Glomerular endothelial cell (primary cell): ENCODE data around the gene SREBF1. TPM values are rescaled to one million over a fixed set of nuclear protein-coding genes. Genes with fewer than 3 reads are reported as not detected.

Source experiments
- DNase-seq: peaks from one replicate; pipeline ENCODE4 v3.0.0-alpha.2; 2011; ENCODE audit warnings: low read depth, low spot score; ENCODE audit errors: extremely low read depth
- total RNA-seq: library from RNA; depleted of rRNA; stranded (reverse); fragments of >200 nt; gene quantifications from 2 replicates; pipeline ENCODE4 v1.2.3, GENCODE V29; 2015

SREBF1 gene
- total RNA-seq, 1 donor from 2014 or later: 121 TPM

DNA sequence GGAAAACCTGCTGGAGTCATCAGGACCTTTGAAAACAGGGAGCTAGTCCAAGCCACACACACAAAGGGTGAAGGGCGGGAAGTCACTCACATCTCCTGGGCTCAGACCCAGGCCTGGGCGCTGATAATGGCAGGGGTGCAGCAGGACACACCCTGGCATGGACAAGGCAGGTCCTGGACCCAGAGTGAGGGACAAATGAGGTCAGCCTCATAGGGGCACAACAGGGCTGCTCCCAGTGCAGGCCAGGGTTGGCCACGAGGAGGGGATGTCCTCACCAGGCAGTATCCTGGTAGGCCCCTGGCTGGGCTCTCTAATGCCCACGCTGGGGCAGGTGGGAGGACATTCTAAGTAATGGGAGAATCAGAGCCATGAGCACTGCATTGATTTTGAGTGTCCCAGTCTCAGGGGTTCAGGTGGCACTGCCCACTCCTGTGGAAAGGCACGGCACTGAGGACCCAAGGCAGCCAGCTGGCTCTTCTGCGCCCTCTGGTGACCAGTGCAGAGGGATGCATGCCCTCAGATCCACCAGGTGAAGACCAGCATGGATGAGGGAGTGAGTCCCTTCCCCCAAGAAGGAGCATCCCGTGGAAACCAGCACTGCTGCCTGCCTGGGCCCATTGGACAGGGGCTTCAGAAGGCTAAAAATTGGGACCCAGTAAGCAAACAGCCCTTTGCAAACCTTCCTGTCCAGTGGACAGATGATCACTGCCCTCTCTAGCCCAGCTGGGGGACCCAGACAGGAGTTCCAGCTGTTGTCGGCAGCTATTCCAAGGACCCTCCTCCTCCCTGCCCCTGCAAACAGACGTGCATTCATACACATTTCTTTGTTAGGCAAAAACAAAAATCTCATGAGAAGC, 23.4 kb upstream of the SREBF1 start:
- DNase-seq: no peak

DNA sequence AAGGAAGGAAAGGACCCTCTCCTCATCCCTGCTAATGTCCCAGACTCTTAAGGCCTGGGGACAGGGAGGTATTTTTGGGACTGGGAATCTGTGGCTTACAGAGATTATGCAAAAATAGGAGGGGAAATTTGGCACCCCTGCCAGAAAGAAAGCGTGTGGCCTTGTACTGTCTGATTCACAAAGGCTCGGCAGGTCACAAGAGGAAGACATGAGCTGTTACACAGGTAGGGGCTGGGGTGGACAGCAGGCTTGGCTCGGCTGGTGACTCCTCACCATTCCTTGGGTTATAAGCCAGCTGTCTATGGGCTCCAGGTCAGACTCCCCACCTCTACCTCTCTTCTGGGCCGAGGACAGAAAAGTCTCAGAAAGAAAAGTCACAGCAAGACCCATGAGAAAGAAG, 20.7 kb upstream of the SREBF1 start:
- DNase-seq: no peak

DNA sequence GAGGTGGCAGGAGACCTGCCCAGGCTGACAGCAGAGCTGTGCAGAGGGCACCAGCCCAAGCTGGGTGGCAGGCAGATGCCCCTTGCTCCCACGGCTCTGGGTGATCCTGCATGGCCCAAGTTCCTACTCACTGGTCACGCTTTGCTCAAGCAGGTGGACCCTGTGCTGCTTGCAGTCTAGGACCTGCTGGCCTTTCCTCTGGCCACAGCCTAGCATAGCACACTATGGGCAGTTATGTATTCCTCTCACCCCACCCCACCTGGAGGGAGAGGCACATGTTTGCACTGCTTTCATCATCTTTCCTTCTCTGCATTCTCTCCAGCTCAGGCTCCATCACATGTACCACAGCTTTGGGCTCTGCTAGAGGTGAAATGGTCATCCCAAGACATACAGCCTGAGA, 19.6 kb upstream of the SREBF1 start:
- no peak for DNase-seq

DNA sequence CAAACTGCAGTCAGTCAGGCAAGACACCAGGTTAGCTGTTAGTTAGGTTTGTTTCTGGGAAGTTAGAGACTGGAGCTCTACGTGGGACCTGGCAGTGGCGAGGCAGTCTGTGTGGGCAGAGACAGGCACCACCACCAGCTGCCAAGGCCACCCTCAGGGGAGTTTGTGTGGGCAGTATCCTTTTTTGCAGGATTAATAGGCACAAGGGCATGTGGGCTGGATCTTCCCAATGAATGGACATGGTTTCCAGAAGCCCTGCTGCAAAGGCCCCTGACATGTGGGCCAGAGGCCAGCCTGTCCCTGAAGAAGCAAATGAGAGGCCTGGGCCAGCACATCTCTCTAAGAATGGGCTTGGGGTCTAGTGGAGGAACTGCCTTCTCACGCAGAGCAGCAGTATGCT, 19.2 kb upstream of the SREBF1 start:
- DNase-seq: no peak

DNA sequence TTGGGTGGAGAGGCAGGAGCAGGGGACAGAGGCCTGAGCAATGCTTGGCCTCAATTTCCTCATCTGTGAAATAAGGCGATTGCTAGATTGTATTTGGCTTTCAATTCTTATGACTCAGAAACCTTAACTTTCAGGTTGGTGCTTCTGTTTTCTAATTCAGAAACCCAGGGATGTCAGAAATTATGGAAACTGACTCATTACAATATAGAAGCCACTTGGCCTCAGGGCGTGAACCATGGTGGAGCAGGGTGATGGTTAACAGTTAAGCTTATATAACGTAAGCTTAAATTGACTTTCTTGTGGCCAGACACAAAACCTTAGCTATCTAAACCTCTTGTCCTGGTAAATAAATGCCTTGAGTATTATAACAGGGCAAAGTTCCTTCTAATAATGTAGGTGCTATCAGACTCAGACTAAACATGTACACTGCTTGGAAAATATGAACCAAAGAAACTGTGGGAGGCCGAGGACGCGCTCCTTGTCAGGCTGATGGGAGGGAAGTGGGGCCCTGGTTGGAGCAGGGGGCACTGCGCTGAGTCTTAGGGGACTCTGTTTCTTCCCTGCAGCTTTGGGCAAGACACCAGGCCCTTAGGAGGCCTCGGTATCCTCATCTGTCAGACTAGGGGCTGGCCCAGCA, 17.1 kb upstream of the SREBF1 start:
- no peak for DNase-seq

DNA sequence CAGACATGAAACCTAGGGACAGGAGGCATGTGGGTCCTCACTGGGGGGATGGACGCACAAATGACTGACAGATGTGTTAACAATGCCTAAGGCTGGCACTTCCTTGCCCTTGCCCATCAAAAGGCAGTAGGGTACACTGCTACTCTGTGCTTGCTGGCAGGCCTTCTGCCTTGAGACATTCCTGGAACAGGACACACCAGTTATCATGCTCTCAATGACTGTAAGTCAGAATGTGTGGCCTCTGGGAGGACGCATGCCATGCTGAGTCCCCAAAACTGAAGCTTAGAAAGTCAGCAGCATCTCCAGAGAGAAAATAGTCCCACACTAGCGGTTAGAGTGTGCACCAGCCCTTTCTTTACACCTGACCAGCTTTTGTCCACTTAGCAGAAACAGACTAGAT, 16.1 kb upstream of the SREBF1 start:
- no peak for DNase-seq

DNA sequence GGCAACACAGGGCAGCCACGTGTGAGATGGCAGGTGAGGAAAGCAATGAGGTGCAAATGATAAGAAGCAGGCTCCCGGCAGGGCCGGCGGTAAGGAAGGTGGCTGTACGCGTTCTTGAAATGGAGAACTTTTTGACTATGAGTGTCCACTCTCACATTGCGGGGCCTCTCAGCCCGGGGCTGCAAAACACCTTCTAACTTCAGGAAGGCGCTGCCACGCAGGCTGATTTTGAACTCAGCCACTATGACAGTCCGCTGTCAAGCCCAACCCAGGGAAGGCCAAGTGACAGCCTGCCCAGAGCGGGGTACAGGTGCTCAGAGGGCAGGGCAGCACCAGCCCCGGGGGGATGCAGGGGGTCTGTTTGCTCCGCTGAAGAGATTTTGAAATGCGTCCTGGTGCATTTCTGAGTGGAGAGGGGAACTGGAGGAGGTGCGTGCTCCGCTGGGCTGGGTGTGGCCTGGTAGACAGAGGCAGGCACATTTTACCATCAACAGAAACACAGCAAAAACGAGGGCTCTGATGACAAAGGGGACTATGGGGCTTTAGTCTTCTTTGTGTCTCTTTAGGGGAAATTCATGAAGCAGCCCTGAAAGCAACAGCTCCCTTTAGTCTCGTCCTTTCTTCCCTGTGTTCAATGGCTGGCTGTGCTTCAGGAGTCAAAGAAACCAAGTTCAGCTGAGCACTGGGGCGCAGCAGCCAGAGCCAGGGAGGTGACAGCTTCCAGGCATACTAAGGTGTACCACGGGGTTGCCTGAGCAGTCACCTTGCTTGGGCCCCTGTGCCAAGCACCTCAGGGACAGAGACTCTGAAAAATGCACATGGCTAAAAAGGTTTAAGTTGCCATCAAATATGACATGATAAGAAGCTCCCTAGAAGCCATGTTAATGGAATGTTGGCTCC, 14.6 kb upstream of the SREBF1 start:
- DNase-seq: no peak

DNA sequence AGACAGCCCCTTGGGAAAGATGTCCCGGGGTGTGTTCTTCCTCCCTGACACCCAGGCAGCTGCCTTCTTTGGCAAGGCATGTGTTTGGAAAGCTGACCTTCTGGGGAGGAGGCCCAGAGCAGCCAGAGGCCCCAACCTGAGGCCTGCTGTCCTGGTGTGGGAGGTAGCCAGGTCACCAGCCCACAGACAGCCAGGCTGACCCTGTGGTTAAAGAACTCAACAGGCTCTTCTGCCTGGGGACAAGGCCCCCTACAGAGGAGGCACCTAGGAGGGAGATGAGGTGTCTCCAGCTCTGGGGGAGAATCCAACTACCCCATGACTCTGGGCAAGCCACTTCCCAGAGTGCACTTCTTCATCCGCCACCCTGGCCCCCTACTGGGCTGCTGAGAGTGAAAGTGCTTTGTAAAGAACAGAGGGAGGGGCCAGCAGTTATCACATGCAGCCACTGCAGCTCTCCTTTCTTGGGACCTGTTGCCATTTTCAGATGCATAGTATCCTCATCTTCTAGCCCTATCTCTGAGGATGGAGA, 13.1 kb upstream of the SREBF1 start:
- DNase-seq: no peak

DNA sequence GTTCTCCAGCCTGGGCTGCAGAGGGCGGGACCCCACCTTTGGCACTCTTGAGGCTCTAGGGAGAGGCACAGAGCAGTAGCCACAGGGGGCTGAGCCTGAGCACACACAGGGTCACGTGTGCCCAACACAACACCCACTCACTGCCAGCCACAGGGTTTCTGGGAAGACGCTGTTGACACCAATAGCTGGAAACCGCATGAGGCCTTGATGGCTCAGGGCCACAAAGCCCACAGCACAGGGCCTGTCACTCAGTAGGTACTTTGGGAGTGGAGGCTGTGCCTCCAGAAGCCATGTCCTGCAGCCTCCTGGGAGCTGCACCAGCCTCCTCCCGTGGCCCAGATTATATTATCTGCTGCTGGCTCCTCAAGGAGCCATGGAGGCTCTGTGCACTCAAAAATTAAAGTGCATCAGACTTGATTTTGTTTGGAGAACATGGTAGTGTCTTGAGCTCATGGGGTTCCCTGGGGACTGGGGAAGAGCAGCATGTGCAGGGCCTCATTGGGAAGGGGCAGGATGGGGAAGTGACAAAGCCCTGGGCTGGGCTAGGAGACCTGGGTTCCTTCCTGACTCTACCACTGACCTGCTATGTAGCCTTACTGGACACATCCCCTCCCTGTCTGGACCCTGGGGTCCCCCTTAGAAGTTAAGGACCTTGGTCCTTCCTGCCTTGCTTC, 12.5 kb upstream of the SREBF1 start:
- DNase-seq: no peak

DNA sequence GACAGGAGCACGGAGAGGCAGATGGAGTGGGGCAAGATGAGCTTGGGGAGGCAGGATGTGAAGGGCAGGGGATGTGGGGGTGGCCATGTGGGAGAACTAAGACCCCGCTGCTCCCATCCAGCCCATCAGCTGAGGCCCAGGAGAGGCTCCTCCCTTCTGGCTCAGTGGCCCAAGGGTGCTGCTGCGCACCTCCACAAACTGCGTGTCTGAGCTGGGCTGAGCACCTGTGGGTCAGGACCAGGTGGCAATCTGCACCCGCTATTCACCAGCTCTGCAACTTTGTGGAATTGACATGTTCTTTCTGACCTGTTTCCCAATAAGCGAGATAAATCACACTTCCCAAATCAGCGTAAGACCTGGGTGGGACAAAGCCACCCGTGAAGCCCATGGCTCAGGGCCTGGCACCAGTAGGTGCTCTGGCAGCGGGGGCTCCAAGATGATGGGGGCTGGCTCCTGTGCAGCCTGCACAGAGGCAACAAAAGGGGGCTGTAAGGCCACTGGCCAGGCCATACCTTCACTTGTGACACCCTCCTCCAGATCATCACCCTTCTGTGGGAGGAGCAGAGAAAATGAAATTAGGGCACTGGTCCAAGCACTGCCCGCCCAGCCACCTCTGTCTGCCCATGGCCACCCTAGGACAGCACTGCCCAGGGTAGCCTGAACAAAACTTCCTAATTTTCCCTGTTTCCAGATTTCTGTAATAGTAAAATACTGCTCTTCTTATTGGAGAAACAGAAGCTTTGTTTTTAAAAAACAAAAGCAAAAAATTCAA, 11.7 kb upstream of the SREBF1 start:
- DNase-seq: no peak

DNA sequence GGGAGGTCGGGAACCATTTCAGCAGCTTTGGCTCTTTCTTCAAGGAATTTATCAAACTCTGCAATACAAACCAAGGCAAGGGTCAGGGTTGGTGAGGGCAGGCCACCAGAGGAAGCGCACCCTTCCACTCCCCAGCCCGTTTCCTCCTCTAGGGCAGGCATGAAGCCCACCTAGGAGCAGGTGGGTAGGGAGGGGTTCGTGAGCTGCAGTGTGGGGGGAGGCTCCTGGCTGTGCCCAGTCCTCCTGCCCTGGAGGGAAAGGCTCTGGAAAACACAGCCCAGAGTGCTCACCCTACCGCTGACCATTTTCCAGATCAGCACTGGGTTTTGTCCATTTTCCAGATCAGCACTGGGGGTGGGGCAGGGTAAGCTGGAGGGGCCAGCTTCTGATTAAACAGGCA, 10.9 kb upstream of the SREBF1 start:
- no peak for DNase-seq

DNA sequence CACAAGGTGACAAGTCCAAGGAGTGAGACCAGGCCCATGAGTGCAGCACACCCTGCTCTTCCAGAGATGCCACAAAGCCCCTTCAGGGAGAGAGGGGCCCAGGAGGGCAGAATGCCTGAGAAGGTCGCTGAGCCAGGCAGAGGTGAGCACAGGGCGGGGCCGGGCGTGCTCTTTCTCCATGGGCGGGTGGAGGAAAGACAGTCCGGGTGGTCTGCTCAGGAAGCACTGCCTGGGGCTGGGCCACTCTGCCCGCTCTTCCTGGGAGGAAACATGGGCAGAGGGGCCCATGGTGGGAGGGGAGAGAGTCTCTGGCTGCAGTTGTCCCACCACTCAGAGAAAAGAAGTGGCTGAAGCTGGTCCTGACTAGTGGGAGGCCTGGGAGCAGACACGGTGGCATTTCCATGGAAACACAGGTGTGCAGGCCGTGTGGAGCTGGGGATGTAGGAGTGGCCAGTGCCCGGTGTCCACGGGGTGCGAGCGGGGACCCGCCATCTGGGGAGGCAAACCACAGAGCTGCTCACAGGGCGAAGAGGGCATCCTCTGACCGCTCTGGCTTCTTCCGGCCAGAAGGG, 10.4 kb upstream of the SREBF1 start:
- DNase-seq: no peak

DNA sequence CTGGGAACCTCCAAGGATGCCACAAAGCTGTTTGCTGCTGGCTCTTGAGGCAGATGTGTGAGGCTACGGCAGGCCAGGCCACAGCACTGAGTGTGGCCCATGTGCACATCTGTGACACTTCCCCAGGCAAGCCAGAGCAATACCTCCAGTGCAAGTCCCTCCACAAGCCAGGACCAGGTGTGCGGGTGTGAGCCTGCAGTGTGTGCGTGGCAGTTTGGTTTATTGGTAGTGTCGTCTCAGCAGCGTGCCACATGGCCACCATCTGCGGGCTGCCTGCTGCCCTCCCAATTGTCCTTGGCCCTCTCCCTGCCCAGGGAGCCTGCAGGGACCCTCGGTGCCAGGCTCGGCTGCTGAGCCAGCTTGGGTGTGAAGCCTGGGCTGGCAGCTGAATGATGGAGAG, 9.9 kb upstream of the SREBF1 start:
- no peak for DNase-seq

DNA sequence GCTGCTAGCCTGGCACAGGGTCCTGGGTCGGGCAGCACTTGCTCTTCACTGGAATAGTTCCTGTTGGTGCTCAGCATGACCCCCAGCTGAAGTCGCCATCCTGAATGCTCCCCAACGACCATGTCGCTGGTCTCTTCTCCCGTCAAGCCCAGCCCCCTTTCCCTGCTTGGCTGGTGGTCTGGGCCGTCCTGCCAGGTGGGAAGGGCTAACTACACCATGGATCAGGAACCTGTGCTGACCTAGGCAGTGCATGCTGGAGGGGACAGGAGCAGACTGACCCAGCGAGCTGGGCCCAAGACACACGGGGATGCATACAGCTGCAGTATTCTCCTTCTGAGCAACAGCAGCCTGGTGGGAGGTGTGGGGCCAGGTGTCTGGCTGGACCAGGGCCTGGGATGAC, 9.2 kb upstream of the SREBF1 start:
- DNase-seq: no peak

DNA sequence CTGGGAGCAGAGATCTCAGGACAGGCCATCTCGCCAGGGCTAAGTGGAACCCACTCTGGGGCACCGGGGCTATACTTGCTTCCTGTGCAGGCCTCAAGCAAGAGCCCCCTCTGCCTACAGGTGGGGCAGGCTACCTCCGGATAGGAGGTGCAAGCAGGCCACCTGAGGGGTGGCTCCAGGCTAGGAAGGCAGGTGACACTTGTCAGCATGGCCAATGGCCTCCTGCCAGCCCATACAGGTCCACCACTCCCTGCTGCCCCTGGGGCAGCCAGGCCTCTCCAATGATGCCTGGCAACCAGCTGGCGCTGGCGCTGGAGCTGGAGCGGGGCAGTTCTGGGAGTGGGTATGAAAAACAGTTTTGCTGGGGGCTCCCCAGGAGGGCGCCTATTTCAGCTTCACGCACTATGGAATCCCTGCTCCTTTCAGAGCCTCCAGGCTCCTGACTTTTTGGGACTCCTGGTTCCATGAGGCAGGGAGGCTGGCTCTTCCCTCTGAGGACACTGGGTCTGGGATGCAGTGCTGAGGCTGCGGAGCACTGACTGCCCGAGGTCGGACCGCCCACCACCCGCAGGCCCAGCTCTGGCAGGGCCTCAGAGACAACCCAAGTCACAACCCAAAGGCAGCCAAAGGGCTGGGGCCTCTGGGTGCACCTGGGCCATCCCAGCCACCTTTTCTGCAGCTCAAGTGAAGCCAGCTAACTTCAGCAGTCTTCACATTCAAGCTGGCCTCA, 8.4 kb upstream of the SREBF1 start:
- DNase-seq: no peak

DNA sequence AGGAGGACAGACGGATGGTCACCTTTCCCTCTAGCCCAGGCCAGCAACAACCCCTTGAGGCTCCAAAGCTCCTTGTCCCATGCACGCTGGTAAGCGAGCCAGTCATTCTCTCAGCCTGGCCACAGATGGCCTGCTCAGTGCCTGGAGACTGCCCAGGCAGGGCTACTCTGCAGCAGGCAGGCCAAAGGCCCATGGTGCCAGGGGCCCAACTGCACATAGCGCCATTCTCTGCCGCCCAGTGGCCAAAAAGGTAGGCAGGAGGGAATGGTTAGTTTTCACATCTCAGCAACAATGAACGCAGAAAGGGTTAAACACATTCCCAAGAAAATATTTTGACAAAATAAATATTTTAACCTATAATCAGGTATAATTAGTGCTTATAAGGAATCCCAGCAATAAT, 7.7 kb upstream of the SREBF1 start:
- no peak for DNase-seq

DNA sequence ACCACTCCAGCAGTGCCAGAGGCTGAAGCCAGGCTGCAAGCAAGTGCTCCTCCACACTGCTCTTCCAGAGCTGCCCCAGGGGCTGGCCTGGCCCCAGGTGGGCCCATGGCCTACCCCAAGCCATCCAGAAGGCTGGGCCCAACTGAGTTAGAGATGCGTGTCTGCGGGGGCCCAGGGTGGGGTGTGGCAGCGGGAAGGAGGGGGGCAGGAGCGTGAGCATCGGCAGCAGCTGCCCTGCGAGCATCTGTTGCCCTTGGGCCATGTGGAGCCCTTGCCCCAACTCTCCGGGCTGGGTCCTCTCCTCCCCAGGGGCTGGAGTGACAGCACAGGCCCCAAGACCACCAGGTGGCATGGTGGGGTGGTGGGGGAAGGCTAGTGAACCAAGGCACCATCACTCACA, 7.3 kb upstream of the SREBF1 start:
- DNase-seq: no peak

DNA sequence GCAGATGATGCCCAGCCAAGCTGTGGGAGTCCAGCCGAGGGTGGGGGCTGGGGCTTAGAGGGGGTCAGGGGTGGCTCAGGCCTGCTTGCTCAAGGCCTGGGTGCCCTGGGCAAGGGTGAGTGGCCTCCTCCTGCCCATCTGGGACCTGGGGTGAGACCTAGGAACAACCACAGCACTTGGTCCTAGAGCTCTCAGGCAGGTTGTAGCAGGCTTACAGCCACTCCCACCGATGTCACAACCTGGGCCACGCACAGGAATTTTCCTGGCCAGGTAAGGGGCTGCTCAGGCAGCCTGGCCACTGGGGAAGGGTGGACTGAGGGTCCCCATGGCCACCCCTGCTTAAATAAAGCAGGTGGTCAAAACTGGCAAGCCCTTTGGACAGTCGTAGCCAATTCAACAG, 6.3 kb upstream of the SREBF1 start:
- DNase-seq: no peak
